C4-2B (cell line): ENCODE results near the gene LRRC58.

Source experiments
- CTCF ChIP-seq: fragments of 450-650 bp; conservative IDR thresholded peaks from 2 replicates; pipeline ENCODE4 v1.5.1; 2017; ENCODE audit warnings: mild to moderate bottlenecking
- ZFX ChIP-seq: fragments of 450-650 bp; IDR thresholded peaks from 2 replicates; pipeline ENCODE4 v1.6.1; 2017

DNA sequence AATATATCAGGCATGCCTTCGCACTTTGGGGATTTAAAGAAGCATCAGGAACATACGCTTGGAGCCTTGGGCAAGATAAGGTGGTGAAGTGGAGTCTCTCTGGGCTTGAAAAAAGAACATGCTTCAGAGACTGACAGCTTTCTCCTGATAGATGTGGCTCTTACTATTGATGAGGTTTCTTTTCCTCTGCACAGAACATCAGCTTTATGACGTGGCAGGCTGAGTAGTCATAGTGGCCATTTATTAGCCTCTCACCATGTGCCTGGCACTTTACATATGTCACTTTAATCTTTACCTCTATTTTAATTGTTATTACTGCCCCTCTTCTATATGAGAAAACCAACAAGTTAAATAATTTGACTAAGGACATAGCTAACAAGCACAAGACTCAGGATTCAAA lies 19.0 kb upstream of the LRRC58 start:
- no peak for TF ChIP-seq CTCF
- TF ChIP-seq ZFX: no peak
